Nucleus accumbens (tissue), 56 donors: ENCODE results near the gene ZNF891.
A peak's percentile ranks its signal among the peaks of the same experiment; 100 is the strongest.

Experiments used
- DNase-seq, 56 donors: peaks; one replicate each; lab custom pipeline; 2025; lab: John Stamatoyannopoulos, UW

Gene ZNF891

GRCh38 chr12:133130038-133130807 is at the start of gene ZNF891, which contains the start of gene ZNF10:
Gene ZNF891 (minus strand): TSS chr12:133130274. CDS start chr12:133121918, 8,356 bp downstream.
Gene ZNF10 (plus strand): TSS chr12:133130627. CDS start chr12:133144493, 13,866 bp downstream.
- peak; percentile 76 to 98 (median 91) for DNase-seq

- DNase-seq = no peak
Measured at GRCh38 chr12:133174901-133175300, 44.8 kb upstream of the ZNF891 start.

- no peak for DNase-seq
Measured at GRCh38 chr12:133172491-133172890, 42.4 kb upstream of the ZNF891 start.

GRCh38 chr12:133165776-133166175 is 35.7 kb upstream of the ZNF891 start:
- no peak for DNase-seq

GRCh38 chr12:133156125-133156690 is 26.1 kb upstream of the ZNF891 start:
- DNase-seq = no peak

GRCh38 chr12:133145981-133146380 is 15.9 kb upstream of the ZNF891 start:
- DNase-seq = no peak

GRCh38 chr12:133135747-133136146 is 5.7 kb upstream of the ZNF891 start:
- DNase-seq = no peak

GRCh38 chr12:133130808-133131128 is 694 bp upstream of the ZNF891 start:
- DNase-seq = peak in 28 of 56 donors; percentile 5 to 79 (median 46)

- peak in 2 of 56 donors; percentile 3 to 4 for DNase-seq
Measured at GRCh38 chr12:133129368-133130037, 571 bp downstream of the ZNF891 start.

GRCh38 chr12:133124674-133125073 is 5.4 kb downstream of the ZNF891 start:
- no peak for DNase-seq

GRCh38 chr12:133120385-133121191 is 9.5 kb downstream of the ZNF891 start:
- no peak for DNase-seq

- DNase-seq = no peak
Measured at GRCh38 chr12:133108150-133108549, 21.9 kb downstream of the ZNF891 start.

- DNase-seq = no peak
Measured at GRCh38 chr12:133107121-133107520, 23.0 kb downstream of the ZNF891 start.

- DNase-seq = no peak
Measured at GRCh38 chr12:133106253-133106652, 23.8 kb downstream of the ZNF891 start.

GRCh38 chr12:133105620-133106019 is 24.5 kb downstream of the ZNF891 start:
- DNase-seq = no peak

- DNase-seq = no peak
Measured at GRCh38 chr12:133083345-133083744, 46.7 kb downstream of the ZNF891 start.

- DNase-seq = peak in 1 of 56 donors; percentile 11
Measured at GRCh38 chr12:133081159-133081780, 48.8 kb downstream of the ZNF891 start.

- peak; percentile 94 to 100 (median 98) for DNase-seq
Measured at GRCh38 chr12:133080368-133081158, 49.5 kb downstream of the ZNF891 start, which contains the start of gene ZNF140. Gene ZNF140 (plus strand): TSS chr12:133080923. CDS start chr12:133081321, 398 bp downstream.

- peak in 55 of 56 donors; percentile 95 to 100 (median 99) for DNase-seq
Measured at GRCh38 chr12:133080026-133080367, 50.1 kb downstream of the ZNF891 start.
